HG03354 (cell line): ENCODE data around the gene ADAMTS12.
A peak's percentile ranks its signal among the peaks of the same experiment; 100 is the strongest.

ENCODE experiments used
- ATAC-seq: cut with Tn5 transposase; IDR thresholded peaks from one replicate; pipeline ENCODE4 v1.9.1; 2021; ENCODE audit warnings: mild to moderate bottlenecking; ENCODE audit not compliant: unreplicated experiment, poor library complexity, severe bottlenecking

The ADAMTS12 gene

DNA sequence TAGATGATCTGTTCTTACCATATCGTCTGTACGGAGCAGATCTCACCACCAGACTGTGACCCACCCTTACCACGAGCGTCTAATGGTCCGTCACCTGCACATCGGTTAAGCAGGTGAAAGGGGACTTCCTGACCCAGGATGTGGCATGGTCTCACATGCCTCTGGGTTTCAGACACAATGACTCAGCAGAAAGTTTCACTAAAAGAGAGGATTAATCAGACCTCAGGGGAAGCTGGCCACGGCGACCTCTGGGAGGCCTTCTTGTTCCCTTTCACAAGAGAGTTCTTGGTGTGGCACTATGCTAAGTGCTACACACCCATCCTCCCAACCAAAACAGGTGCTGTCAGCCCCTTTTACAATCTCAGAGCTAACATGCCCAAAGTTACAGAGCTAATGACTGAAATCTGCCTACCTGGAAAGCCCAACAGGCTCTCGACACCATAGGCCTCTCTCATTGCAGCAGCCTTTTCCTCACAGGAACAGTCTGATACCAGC lies 41.6 kb downstream of the ADAMTS12 start:
- peak; percentile 97 for ATAC-seq

- peak; percentile 33 for ATAC-seq
Measured at GRCh38 chr5:33848554-33848953, 43.2 kb downstream of the ADAMTS12 start.

DNA sequence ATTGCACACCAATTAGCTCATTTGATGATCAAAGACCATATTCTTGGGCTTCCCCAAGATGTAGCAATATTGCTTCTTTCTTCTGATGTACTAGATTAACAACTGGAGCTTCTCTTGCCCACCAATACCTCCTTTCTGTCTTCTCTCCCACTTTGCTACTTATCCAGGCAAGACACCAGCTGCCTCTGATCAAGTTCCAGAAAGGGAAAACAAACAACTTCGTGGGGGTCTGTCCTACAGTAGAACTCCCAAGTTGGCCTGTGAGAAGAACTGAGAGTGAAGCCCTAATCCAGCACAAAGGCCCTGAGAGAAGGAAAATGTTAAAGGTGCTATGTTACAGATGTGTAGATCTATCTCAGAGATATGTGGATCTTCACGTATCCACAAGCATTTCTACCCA lies 44.9 kb downstream of the ADAMTS12 start:
- ATAC-seq, result no peak

DNA sequence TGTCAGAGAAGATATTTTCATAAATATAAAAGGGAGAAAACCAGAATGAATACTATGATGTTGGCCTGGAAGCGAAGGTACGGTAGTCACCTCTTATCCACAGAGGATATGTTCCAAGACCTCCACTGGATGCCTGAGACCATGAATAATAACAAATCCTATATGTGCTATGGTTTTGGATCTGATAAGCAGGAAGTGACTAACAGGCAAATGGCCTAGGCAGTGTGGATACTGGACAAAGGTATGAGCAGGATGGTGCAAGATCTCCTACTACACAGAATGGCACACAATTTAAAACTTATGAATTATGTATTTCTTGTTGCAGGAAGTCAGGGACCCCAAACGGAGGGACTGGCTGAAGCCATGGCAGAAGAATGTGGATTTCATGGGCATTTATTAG lies 48.2 kb downstream of the ADAMTS12 start:
- no peak for ATAC-seq

GRCh38 chr5:33842456-33842855 lies 49.3 kb downstream of the ADAMTS12 start:
- ATAC-seq, result no peak

DNA sequence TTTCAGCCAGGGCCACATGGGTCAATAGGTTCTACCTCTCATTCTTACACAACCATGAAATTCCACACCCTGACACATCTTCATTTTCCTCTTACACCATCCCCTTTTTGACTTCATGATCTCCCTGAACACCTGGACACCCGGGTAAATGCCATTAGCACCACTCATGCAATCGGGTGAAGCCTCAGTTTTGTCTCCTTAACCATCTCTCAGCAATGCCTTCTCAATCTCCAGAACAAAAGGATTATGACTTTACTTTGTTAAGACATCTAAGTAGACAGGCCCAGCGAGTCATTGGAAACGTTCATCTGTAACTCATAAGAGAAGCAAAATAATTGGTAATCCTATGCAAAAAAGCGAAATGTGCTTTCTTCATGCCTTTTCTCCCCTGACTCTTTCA lies 49.9 kb downstream of the ADAMTS12 start:
- ATAC-seq, result no peak

GRCh38 chr5:33840927-33841547 lies 50.8 kb downstream of the ADAMTS12 start:
- peak; percentile 75 for ATAC-seq

- no peak for ATAC-seq
Measured at GRCh38 chr5:33837301-33837700, 54.5 kb downstream of the ADAMTS12 start.

DNA sequence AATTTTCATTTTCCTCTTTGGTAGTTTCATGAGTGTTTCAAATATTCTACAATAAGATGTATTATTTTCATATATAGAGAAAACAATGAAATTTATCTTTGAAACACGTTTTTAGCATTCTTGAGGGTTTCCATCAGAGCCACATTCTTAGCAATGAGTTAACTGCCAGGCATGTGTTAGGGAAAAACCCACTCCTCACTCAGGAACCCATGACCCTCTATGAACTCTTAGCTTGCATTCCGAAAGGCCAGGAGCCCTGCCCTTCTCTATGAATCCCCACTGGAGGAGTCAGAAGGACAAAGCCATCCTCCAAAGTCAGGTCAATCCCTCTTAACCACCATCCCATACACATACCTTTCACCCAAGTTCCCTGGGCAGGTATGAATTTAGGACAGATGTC lies 57.5 kb downstream of the ADAMTS12 start:
- ATAC-seq, result no peak

DNA sequence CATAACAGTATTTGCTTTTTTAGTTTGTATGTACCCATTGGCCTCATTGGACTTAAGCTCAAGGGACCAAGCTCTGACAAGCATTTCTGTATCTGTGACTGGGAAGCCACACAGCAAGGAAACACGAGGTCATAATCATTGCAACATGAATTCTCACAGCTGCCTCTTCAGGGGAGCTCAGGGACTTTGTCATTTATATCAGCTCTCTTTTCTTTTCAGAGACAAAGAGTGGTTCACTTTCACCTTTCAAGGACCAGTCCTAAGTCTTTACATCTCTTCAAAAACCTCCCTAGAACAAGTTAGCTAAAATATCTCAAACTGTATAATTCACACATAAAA lies 58.6 kb downstream of the ADAMTS12 start:
- no peak for ATAC-seq

DNA sequence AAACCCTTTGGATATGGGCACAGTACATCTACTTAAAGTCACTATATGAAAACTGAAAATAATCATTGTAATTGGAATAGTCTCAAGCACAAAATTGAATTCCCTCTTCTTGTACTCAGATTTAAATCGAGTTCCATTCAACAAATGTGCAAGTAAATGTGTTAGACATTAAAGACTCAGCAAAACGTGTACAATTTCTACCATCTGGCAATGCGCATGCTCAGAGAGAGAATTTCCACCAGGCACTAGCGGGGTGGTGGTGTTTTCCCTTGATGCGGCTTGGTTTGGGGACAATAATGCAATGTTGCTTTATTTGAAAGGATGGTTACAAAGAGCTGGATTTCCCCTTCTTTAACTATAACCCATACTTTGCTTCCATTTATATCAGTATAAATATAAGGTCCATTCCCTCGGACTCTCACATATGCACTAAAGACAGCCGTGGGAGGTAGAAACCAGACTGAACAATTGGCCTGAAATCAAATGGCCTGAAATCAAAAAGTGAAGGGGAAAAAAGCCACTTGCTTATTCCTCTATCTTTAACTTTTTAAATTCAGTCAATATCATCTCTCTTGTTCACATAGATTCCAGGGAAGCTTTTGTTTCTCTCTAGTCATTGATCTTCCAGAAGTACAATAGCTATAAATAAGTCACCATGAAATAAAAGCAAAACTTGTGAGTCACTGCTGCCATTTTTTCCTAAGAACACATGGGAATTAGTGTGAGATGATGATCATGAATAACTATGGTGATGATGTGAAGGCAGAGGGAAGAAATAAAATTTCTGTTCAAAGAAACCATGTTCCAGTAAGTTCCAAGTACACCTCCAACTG lies 59.2 kb downstream of the ADAMTS12 start:
- ATAC-seq, result no peak

DNA sequence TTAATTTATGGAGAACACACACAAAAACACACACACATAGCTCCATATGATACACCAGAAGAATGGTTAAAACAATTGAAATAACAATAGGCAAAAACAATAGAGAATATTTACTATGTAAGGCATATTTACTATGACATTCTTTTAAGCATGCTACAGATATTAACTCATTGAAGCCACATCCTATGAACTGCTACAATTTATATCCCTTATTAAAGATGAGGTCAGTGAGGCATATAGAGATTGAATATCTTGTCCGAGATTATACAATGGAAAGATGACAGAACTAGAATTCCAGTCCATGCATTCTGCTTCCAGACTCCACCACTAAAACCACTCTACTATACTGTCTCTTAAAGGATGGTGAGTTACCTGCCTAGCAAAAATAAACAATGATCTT lies 60.7 kb downstream of the ADAMTS12 start:
- no peak for ATAC-seq

DNA sequence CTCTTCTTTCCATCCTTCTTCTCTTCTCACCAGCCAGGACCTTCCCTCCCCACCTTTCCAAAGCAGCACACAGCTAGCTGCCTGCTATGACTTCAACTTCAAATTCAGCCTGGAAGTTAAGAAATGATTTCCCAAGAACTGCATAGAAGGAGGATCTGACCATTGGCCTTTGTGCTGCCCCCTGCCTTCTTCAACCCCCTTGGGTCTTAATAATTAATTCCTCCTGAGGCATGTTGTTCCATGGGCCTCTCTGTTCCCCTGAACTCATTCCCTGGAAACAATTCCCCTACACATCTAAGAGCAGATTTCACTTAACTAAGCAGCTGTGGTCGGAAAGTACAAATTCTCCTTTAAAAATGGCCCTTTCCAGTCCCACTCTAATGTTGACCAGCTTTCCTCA lies 62.4 kb downstream of the ADAMTS12 start:
- ATAC-seq, result no peak

DNA sequence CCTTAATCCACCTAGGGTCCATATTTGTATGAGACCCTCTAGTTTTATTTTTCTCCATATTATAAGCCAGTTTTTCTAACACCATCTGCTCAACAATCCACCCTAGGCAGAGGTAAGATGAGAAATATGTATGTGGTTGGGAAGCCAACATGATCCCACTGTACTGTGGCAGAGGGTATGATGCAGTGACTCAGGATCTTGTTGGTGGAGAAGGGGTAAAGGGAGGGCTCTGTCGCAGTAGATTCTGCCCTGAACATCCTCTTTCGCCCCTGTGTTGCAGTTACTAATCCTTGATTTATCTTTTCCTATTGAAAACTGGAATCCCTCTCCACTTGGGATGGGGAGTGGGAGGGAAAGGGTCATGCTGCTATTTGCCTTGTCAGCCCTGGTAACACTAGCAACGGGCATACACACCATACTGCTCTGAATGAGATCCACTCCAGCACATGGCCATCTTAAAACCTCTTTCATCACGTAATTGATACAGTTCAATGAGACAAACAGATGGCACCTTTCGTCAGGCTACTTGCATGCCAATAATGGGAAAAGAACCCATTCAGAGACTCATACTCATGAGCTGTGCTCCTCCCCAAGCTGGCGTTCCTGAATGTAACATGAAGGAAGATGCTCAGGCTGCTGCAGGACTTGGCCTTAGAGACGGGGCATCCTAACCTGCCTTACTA lies 63.0 kb downstream of the ADAMTS12 start:
- no peak for ATAC-seq

- no peak for ATAC-seq
Measured at GRCh38 chr5:33827885-33828284, 63.9 kb downstream of the ADAMTS12 start.

- no peak for ATAC-seq
Measured at GRCh38 chr5:33827018-33827707, 64.6 kb downstream of the ADAMTS12 start.

- ATAC-seq, result peak; percentile 66
Measured at GRCh38 chr5:33824516-33825195, 67.1 kb downstream of the ADAMTS12 start.

DNA sequence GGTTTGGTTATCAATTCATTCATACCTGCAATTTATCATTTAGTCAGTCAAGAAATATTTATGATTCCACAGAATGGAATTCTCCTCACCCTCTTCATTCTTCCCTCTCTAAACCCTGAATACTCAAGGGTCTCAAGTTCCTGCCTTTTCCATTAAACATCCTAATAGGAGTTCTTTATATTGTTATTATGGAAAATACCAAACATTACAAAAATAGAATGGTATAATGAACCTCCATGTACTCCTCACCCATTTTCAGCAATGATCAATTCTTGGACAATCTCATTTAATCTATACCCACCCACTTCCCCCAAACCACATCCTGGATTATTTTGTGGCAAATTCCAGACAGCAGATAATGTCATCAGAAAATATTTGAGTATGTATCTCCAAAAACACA lies 74.5 kb downstream of the ADAMTS12 start:
- ATAC-seq, result no peak

- ATAC-seq, result no peak
Measured at GRCh38 chr5:33816791-33817190, 75.0 kb downstream of the ADAMTS12 start.

GRCh38 chr5:33812746-33813145 lies 79.0 kb downstream of the ADAMTS12 start:
- ATAC-seq, result no peak
